Measurements from ENCODE around the gene HSPB7.
"Not testable (repeated sequence)": the region's sequence is repeated elsewhere in the genome, so short reads cannot be mapped to it uniquely, and the experiment has no call there.

HSPB7 gene

GRCh38 chr1:16048573-16049189, 30.8 kb upstream of the HSPB7 start:
- peak; percentile 74 for DNase-seq

GRCh38 chr1:16047791-16048475, 30.1 kb upstream of the HSPB7 start:
- no peak for DNase-seq

GRCh38 chr1:16046842-16047241, 29.0 kb upstream of the HSPB7 start:
- peak; percentile 28 for DNase-seq

- no peak for DNase-seq
Observed at GRCh38 chr1:16043950-16044349, 26.1 kb upstream of the HSPB7 start.

GRCh38 chr1:16043521-16043920, 25.7 kb upstream of the HSPB7 start, which contains the start of gene CLCNKB:
CLCNKB (plus strand) TSS chr1:16043782; CDS start chr1:16044493, 711 bp downstream.
- no peak for DNase-seq

GRCh38 chr1:16042654-16043053, 24.8 kb upstream of the HSPB7 start:
- not testable (repeated sequence) for DNase-seq

- no peak for DNase-seq
Observed at GRCh38 chr1:16042096-16042495, 24.3 kb upstream of the HSPB7 start.

- DNase-seq = no peak
Observed at GRCh38 chr1:16041200-16041599, 23.4 kb upstream of the HSPB7 start.

GRCh38 chr1:16039871-16040270, 22.0 kb upstream of the HSPB7 start:
- not testable (repeated sequence) for DNase-seq

- DNase-seq = peak; percentile 30
Observed at GRCh38 chr1:16038620-16038912, 20.7 kb upstream of the HSPB7 start.

- not testable (repeated sequence) for DNase-seq
Observed at GRCh38 chr1:16036461-16036860, 18.6 kb upstream of the HSPB7 start.

- DNase-seq = not testable (repeated sequence)
Observed at GRCh38 chr1:16033103-16033632, 15.3 kb upstream of the HSPB7 start.

GRCh38 chr1:16032388-16033102, 14.7 kb upstream of the HSPB7 start:
- DNase-seq = peak; percentile 90

- DNase-seq = no peak
Observed at GRCh38 chr1:16031551-16031950, 13.7 kb upstream of the HSPB7 start.

GRCh38 chr1:16029288-16029687, 11.4 kb upstream of the HSPB7 start:
- no peak for DNase-seq

- not testable (repeated sequence) for DNase-seq
Observed at GRCh38 chr1:16029003-16029268, 11.1 kb upstream of the HSPB7 start.

GRCh38 chr1:16028237-16029002, 10.6 kb upstream of the HSPB7 start:
- DNase-seq = no peak

GRCh38 chr1:16026723-16027484, 9.1 kb upstream of the HSPB7 start:
- DNase-seq = peak; percentile 30

- DNase-seq = not testable (repeated sequence)
Observed at GRCh38 chr1:16026302-16026701, 8.5 kb upstream of the HSPB7 start.

- no peak for DNase-seq
Observed at GRCh38 chr1:16023050-16023653, 5.3 kb upstream of the HSPB7 start.

- no peak for DNase-seq
Observed at GRCh38 chr1:16022393-16022792, 4.5 kb upstream of the HSPB7 start.

GRCh38 chr1:16021681-16022080, 3.8 kb upstream of the HSPB7 start, which contains the start of gene CLCNKA:
CLCNKA (plus strand) TSS chr1:16022036; CDS start chr1:16022620, 584 bp downstream.
- DNase-seq = no peak

All from EL (cell line).